Heart left ventricle (tissue), 16 donors: ENCODE results near the gene TUBD1. TPM values are rescaled to one million over a fixed set of nuclear protein-coding genes. Genes with fewer than 3 reads are reported as not detected.
"Not testable (repeated sequence)": the region's sequence is repeated elsewhere in the genome, so short reads cannot be mapped to it uniquely, and the experiment has no call there.

ENCODE experiments used
- ATAC-seq, 4 donors: fragments of 200-7000 bp; cut with Tn5 transposase; one replicate each; pipeline ENCODE4 v1.9.1; 2020 to 2022; ENCODE audit warnings: moderate library complexity in 4 of 4, mild to moderate bottlenecking in 3 of 4, moderate number of reproducible peaks in 1 of 4
- DNase-seq, 5 donors: peaks; one replicate each; pipeline ENCODE4 v3.0.0-alpha.2; 2020
- H3K27ac ChIP-seq, 12 donors: fragments of 200-600 bp; sonication (generic) in 4 of 12; one replicate each; pipeline versions ENCODE4 v1.5.0 to v1.8.0; 2016 to 2022; ENCODE audit warnings: mild to moderate bottlenecking in 2 of 12
- H3K27me3 ChIP-seq, 9 donors: fragments of 200-600 bp; sonication (generic) in 2 of 9; one replicate each; pipeline versions ENCODE4 v1.5.1 to v1.8.0; 2016 to 2022; ENCODE audit warnings: mild to moderate bottlenecking in 3 of 9
- H3K36me3 ChIP-seq, 9 donors: fragments of 200-600 bp; sonication (generic) in 2 of 9; one replicate each; pipeline versions ENCODE4 v1.5.0 to v1.8.0; 2018 to 2022; ENCODE audit warnings: mild to moderate bottlenecking in 2 of 9
- H3K4me1 ChIP-seq, 12 donors: fragments of 200-600 bp; sonication (generic) in 4 of 12; one replicate each; pipeline versions ENCODE4 v1.5.0 to v1.8.0; 2016 to 2022; ENCODE audit warnings: mild to moderate bottlenecking in 3 of 12
- H3K4me3 ChIP-seq, 12 donors: fragments of 200-600 bp; sonication (generic) in 4 of 12; one replicate each; pipeline versions ENCODE4 v1.5.0 to v1.8.0; 2017 to 2022; ENCODE audit warnings: mild to moderate bottlenecking in 9 of 12, moderate library complexity in 4 of 12
- H3K9me3 ChIP-seq, 12 donors: fragments of 200-600 bp; sonication (generic) in 4 of 12; one replicate each; pipeline versions ENCODE4 v1.5.0 to v1.8.0; 2016 to 2022; ENCODE audit warnings: mild to moderate bottlenecking in 1 of 12
- CTCF ChIP-seq, 12 donors: fragments of 200-600 bp; sonication (generic) in 4 of 12; IDR thresholded peaks; one replicate each; pipeline versions ENCODE4 v1.5.0 to v1.8.0; 2018 to 2022; ENCODE audit warnings: antibody characterized with exemption in 12 of 12, mild to moderate bottlenecking in 5 of 12
- POLR2A ChIP-seq, 2 donors: fragments of 450-650 bp; IDR thresholded peaks; one replicate each; pipeline ENCODE4 v1.6.1; 2017; ENCODE audit warnings: antibody characterized with exemption in 2 of 2, mild to moderate bottlenecking in 2 of 2, moderate library complexity in 2 of 2
- WGBS, 4 donors: extraction: QIAGEN DNeasy Blood & Tissue Kit in 2 of 4; methylation state at CpG; one replicate each; pipeline versions ENCODE4 v1.1.5 to v1.1.7; 2013 to 2018; 5-methylcytosine and 5-hydroxymethylcytosine counted together
- intact Hi-C, 10 donors: fragments of 100-400 bp; cut with DNase I; formaldehyde crosslinking; loops; one replicate each; pipeline versions ENCODE4 v1.11.1 to v1.14.2; 2022
- long read RNA-seq, 3 donors: library from polyadenylated mRNA; unstranded; transcript quantifications; one replicate each; pipeline ENCODE4 v2.0.0, GENCODE V29; 2020 to 2021
- polyA plus RNA-seq, 2 donors: library from polyadenylated mRNA; stranded (reverse); fragments of 200-250 nt; gene quantifications; one replicate each; pipeline ENCODE4 v1.2.3, GENCODE V29; 2013
- total RNA-seq, 9 donors: library from RNA; depleted of rRNA in 2 of 9; stranded (reverse); fragments of >200 nt in 2 of 9; fragmentation: NEBNext Ultra II Directional in 3 of 9; extraction: Animal tissue kit (Norgen Biotek cat#: 25700) in 3 of 9; gene quantifications; one replicate each; pipeline versions ENCODE4 v1.1.0 to v1.2.4, GENCODE V29; 2016 to 2023
- donor health status: ischemic (EF 13 %, LVEDD 7.1; RV severe dilation, severe dysfunction).
- donor health status: healthy with polysubstance abuse.
- donor health status: DM: no; HTN: yes; CAD: no.
- donor health status: DM: no; HTN: no; CAD: no.
- donor health status: ischemic (EF 25% LVEDD 6.9; RV normal size, moderate dysfunction).
- donor health status: ischemic (EF 25% LVEDD 5.7; RV mildly dilated, moderate dysfunction).
- donor health status: healthy.
- donor health status: DM: yes; HTN: yes; CAD: no.
- donor health status: ischemic (EF 35%, LVEDD 5.7; RV mildly dilated, moderate dysfunction).
- donor health status: nonischemic (EF 11% LVEDD 7.7; RV severe dilation, severe dysfunction).
- donor health status: DM: yes; HTN: yes; CAD: no.
- donor health status: PGD.
- donor health status: ischemic (EF 29% LVEDD 5.4; RV normal size, mild dysfunction).
- donor health status: nonischemic (EF 23%, LVEDD 6.1; RV moderate dilation, normal function).

Gene TUBD1
- total RNA-seq (1 to 10 TPM; 3.7 to 8.5 (median 6.2) TPM), polyA plus RNA-seq (1 to 10 TPM; 4.6 to 7.0 TPM)
- long read RNA-seq, donor 1, partial matches to known transcripts: 0 of 3 reads
- long read RNA-seq, donor 1, other reads (novel, unspliced or antisense): 1 of 3 reads
- long read RNA-seq, donor 2, transcript TUBD1-201 (9 exons, 2,490 nt): major isoform, 6 of 21 reads
- long read RNA-seq, donor 2, partial matches to known transcripts: 0 of 21 reads
- long read RNA-seq, donor 2, other reads (novel, unspliced or antisense): 9 of 21 reads
- long read RNA-seq, donor 3: 0 reads

- 0% methylated on average over 43 to 61 of the region's 61 CpGs for WGBS, 4 donors
- H3K27me3 ChIP-seq: no peaks in the 10 kb centered on the region
- TF ChIP-seq POLR2A (IDR thresholded peaks at IDR 0.05) (peak in 1 of 2 donors; percentile 84), CTCF (IDR thresholded peaks at IDR 0.05) (no peak)
- ATAC-seq: peak; percentile 99 to 100 (median 99)
- H3K36me3 ChIP-seq: peaks cover 0 to 31% (median 13%) of the 10 kb centered on the region in 9 donors
- peak within 1 kb of the TSS; percentile 77 to 95 (median 88) for H3K27ac ChIP-seq
- DNase-seq: peak; percentile 97 to 98 (median 97)
- H3K4me1 ChIP-seq: peaks cover 0 to 36% (median 20%) of the 10 kb centered on the region in 12 donors
- H3K9me3 ChIP-seq: no peaks in the 10 kb centered on the region
- intact Hi-C loops: loop anchor here in 2 of 10 donors (2.0 to 10.0 kb wide), 2 partner anchors 72 kb away; partner anchors contain the start of gene RNFT1 (in 2 of the 2)
- H3K4me3 ChIP-seq: peak within 1 kb of the TSS; percentile 67 to 100 (median 91)
Observed at GRCh38 chr17:59892924-59893675, at the start of gene TUBD1, which contains the start of gene RPS6KB1. TUBD1 (minus strand) TSS chr17:59892943; CDS start chr17:59891002, 1,941 bp downstream. RPS6KB1 (plus strand) TSS chr17:59893121; CDS start chr17:59893185, 64 bp downstream.

- no peak for ATAC-seq
- intact Hi-C loops: no loop called here
- Histone ChIP-seq H3K4me3 (no peak overlapping the region), H3K9me3 (no peaks in the 10 kb centered on the region), H3K27ac (no peak overlapping the region), H3K4me1 (no peaks in the 10 kb centered on the region), H3K36me3 (peaks cover 0 to 98% (median 88%) of the 10 kb centered on the region in 9 donors), H3K27me3 (no peaks in the 10 kb centered on the region)
- WGBS, 4 donors: 95 to 98% (median 96%) methylated on average over 1 of the region's 1 CpG
- TF ChIP-seq POLR2A (IDR thresholded peaks at IDR 0.05) (no peak), CTCF (IDR thresholded peaks at IDR 0.05) (no peak)
- no peak for DNase-seq
Observed at GRCh38 chr17:59941131-59941530, 48.4 kb upstream of the TUBD1 start.

- DNase-seq, H3K4me1 ChIP-seq, H3K27me3 ChIP-seq, H3K9me3 ChIP-seq, H3K4me3 ChIP-seq, ATAC-seq, H3K27ac ChIP-seq, intact Hi-C loops: not testable (repeated sequence)
- 74 to 84% (median 77%) methylated on average over 3 of the region's 3 CpGs for WGBS, 4 donors
- H3K36me3 ChIP-seq: peaks cover 0 to 98% (median 88%) of the 10 kb centered on the region in 9 donors
Observed at GRCh38 chr17:59940697-59941096, 48.0 kb upstream of the TUBD1 start.

- peaks cover 0 to 100% (median 99%) of the 10 kb centered on the region in 9 donors for H3K36me3 ChIP-seq
- H3K27ac ChIP-seq, intact Hi-C loops, H3K4me1 ChIP-seq, ATAC-seq, H3K4me3 ChIP-seq, H3K27me3 ChIP-seq, DNase-seq, H3K9me3 ChIP-seq: not testable (repeated sequence)
- WGBS, 4 donors: 95 to 100% (median 98%) methylated on average over 1 of the region's 1 CpG
Observed at GRCh38 chr17:59933317-59933716, 40.6 kb upstream of the TUBD1 start.

- H3K4me3 ChIP-seq, DNase-seq, intact Hi-C loops, H3K27me3 ChIP-seq, H3K4me1 ChIP-seq, H3K9me3 ChIP-seq, H3K27ac ChIP-seq: not testable (repeated sequence)
- H3K36me3 ChIP-seq: peaks cover 0 to 100% (median 99%) of the 10 kb centered on the region in 9 donors
- ATAC-seq: peak in 1 of 4 donors; percentile 81
- 58 to 74% (median 64%) methylated on average over 2 to 3 of the region's 3 CpGs for WGBS, 4 donors
Observed at GRCh38 chr17:59930768-59931167, 38.0 kb upstream of the TUBD1 start.

GRCh38 chr17:59930121-59930520 is 37.4 kb upstream of the TUBD1 start:
- intact Hi-C loops: not testable (repeated sequence)

GRCh38 chr17:59920637-59921036 is 27.9 kb upstream of the TUBD1 start:
- H3K4me1 ChIP-seq, DNase-seq, ATAC-seq, H3K27ac ChIP-seq, H3K27me3 ChIP-seq, H3K9me3 ChIP-seq, H3K4me3 ChIP-seq: not testable (repeated sequence)
- H3K36me3 ChIP-seq: peaks cover 0 to 99% (median 81%) of the 10 kb centered on the region in 9 donors
- 94 to 100% (median 97%) methylated on average over 5 of the region's 5 CpGs for WGBS, 4 donors
- intact Hi-C loops: loop anchor here in 1 of 10 donors (5.0 kb wide), 1 partner anchor 117 kb away; no protein-coding TSS in a partner anchor

More at GRCh38 chr17:59930121-59930520, 37.4 kb upstream of the TUBD1 start:
- H3K9me3 ChIP-seq, H3K27me3 ChIP-seq, H3K4me1 ChIP-seq, H3K27ac ChIP-seq, H3K4me3 ChIP-seq, DNase-seq, ATAC-seq: not testable (repeated sequence)
- H3K36me3 ChIP-seq: peaks cover 0 to 100% (median 99%) of the 10 kb centered on the region in 9 donors
- WGBS, 4 donors: 94 to 99% (median 97%) methylated on average over 2 of the region's 2 CpGs
